ENCODE data around the gene GPR101. TPM values are rescaled to one million over a fixed set of nuclear protein-coding genes. Genes with fewer than 3 reads are reported as not detected.

GPR101 gene
- total and polyA plus RNA-seq, 7 donors = not detected

GRCh38 chrX:136999024-136999423 lies 34.8 kb downstream of the GPR101 start:
- H3K36me3 ChIP-seq = no peaks in the 10 kb centered on the region
- no peaks in the 10 kb centered on the region for H3K4me1 ChIP-seq
- H3K27ac ChIP-seq = no peak overlapping the region
- no peak overlapping the region for H3K4me3 ChIP-seq
- intact Hi-C loops (cut with DNase I) = no loop called here
- WGBS, 2 donors = 55 to 63% methylated on average over 3 of the region's 3 CpGs
- H3K9me3 ChIP-seq = no peaks in the 10 kb centered on the region
- no peak for DNase-seq
- no peaks in the 10 kb centered on the region for H3K27me3 ChIP-seq
- no peak for TF ChIP-seq EP300 (IDR thresholded peaks at IDR 0.05)
- TF ChIP-seq CTCF (IDR thresholded peaks at IDR 0.05) = no peak
- TF ChIP-seq POLR2A (IDR thresholded peaks at IDR 0.05) = no peak
- TF ChIP-seq POLR2AphosphoS5 (IDR thresholded peaks at IDR 0.05) = no peak

Other genes with a start within 250 kb of the GPR101 start
- gene RBMX, start 153.3 kb downstream of the GPR101 start, total RNA-seq = 100 to 1,000 TPM; 173 to 334 (median 243) TPM
- 100 to 1,000 TPM in 1 of 3 donors, 10 to 100 TPM in 2; 58.7 to 115 (median 88.9) TPM for gene RBMX, start 153.3 kb downstream of the GPR101 start, polyA plus RNA-seq

All from sigmoid colon (tissue), 7 donors.